Endothelial cell of umbilical vein (primary cell): ENCODE results near the gene TTLL5. TPM values are rescaled to one million over a fixed set of nuclear protein-coding genes. Genes with fewer than 3 reads are reported as not detected.

Experiments used
- BruUV-seq: library from RNA; stranded (reverse); fragments of 400-500 nt; replicated peaks from 2 replicates; lab custom pipeline; 2021; lab: Mats Ljungman, UMichigan
- CTCF ChIA-PET: fragments of 300-600, 350-600 bp; sonication (Branson Sonifier 250); formaldehyde crosslinking; loops from one replicate; lab custom pipeline; 2021; ENCODE audit warnings: antibody characterized with exemption, inconsistent platforms; lab: Charles Lee
- POLR2A ChIA-PET: fragments of 300-600, 350-600 bp; sonication (Branson Sonifier 250); formaldehyde crosslinking; loops from one replicate; lab custom pipeline; 2021; ENCODE audit warnings: antibody characterized with exemption, inconsistent platforms; lab: Charles Lee
- DNase-seq: peaks from one replicate; pipeline ENCODE4 v3.0.0-alpha.2; 2011; ENCODE audit warnings: low read depth, low spot score
- FAIRE-seq: peaks from 2 replicates; lab custom pipeline; 2011; peaks lifted over from hg19 to GRCh38; lab: Jason Lieb, UNC
- H2AFZ ChIP-seq: 2 replicates; pipeline ENCODE4 v1.6.0; 2012; ENCODE audit warnings: low read depth, low read length, control low read depth, inconsistent platforms
- H3K27ac ChIP-seq: 2 replicates; pipeline ENCODE4 v1.5.1; 2011; ENCODE audit warnings: low read depth, mild to moderate bottlenecking, control low read depth, low read length, moderate library complexity; ENCODE audit not compliant: insufficient read depth
- H3K27me3 ChIP-seq, 2 experiments: 2 replicates each; pipeline versions ENCODE4 v1.6.0 to v1.6.1; 2011; ENCODE audit warnings: low read length in 2 of 2, mixed read lengths in 1 of 2; ENCODE audit not compliant: control insufficient read depth in 2 of 2, insufficient read depth in 2 of 2
- H3K36me3 ChIP-seq, 2 experiments: 2 replicates in 1 of 2; 3 replicates in 1 of 2; pipeline ENCODE4 v1.5.1; 2011; ENCODE audit warnings: low read length in 2 of 2, mild to moderate bottlenecking in 1 of 2, moderate library complexity in 1 of 2; ENCODE audit not compliant: control insufficient read depth in 2 of 2, insufficient read depth in 2 of 2; ENCODE audit errors: extremely low read depth in 1 of 2
- H3K4me1 ChIP-seq: 3 replicates; pipeline ENCODE4 v1.5.1; 2011; ENCODE audit warnings: mild to moderate bottlenecking, low read length; ENCODE audit not compliant: control insufficient read depth, insufficient read depth; ENCODE audit errors: extremely low read depth
- H3K4me2 ChIP-seq: 2 replicates; pipeline ENCODE4 v1.6.1; 2011; ENCODE audit warnings: low read length, control low read depth, mixed read lengths; ENCODE audit not compliant: insufficient read depth
- H3K4me3 ChIP-seq, 3 experiments: fragments of 200-600 bp in 1 of 3; sonication (generic), shearing (Covaris generic) in 1 of 3; replicated peaks in 1 of 3; 2 replicates each; pipeline ENCODE4 v1.5.1; 2011 to 2016; ENCODE audit warnings: control low read depth in 3 of 3, low read length in 3 of 3, mild to moderate bottlenecking in 2 of 3, inconsistent platforms in 1 of 3, low read depth in 1 of 3, moderate library complexity in 1 of 3; ENCODE audit not compliant: insufficient read depth in 1 of 3
- H3K79me2 ChIP-seq: 2 replicates; pipeline ENCODE4 v1.6.0; 2012; ENCODE audit warnings: low read length, inconsistent platforms; ENCODE audit not compliant: control insufficient read depth, insufficient read depth
- H3K9ac ChIP-seq: replicated peaks from 2 replicates; pipeline ENCODE3; 2011; ENCODE audit warnings: low read length, control low read depth; ENCODE audit not compliant: insufficient read depth; ENCODE audit errors: extremely low read depth
- H3K9me1 ChIP-seq: replicated peaks from 3 replicates; pipeline ENCODE4 v1.6.0; 2011; ENCODE audit warnings: mild to moderate bottlenecking, low read length; ENCODE audit not compliant: control insufficient read depth, insufficient read depth; ENCODE audit errors: extremely low read depth
- H3K9me3 ChIP-seq: replicated peaks from 2 replicates; pipeline ENCODE4 v1.5.1; 2012; ENCODE audit warnings: low read length, inconsistent platforms; ENCODE audit not compliant: control insufficient read depth, insufficient read depth
- H4K20me1 ChIP-seq: replicated peaks from 2 replicates; pipeline ENCODE3; 2011; ENCODE audit warnings: mild to moderate bottlenecking, low read length; ENCODE audit not compliant: control insufficient read depth, insufficient read depth; ENCODE audit errors: extremely low read depth
- FOS ChIP-seq: IDR thresholded peaks from 2 replicates; pipeline ENCODE4 v1.6.1; 2011; ENCODE audit warnings: mild to moderate bottlenecking, low read length, moderate library complexity, borderline replicate concordance; ENCODE audit not compliant: insufficient read depth
- JUN ChIP-seq: IDR thresholded peaks from 2 replicates; pipeline ENCODE4 v1.6.1; 2011; ENCODE audit warnings: borderline replicate concordance, low read depth; ENCODE audit not compliant: insufficient read length, insufficient read depth
- MYC ChIP-seq: IDR thresholded peaks from one replicate; pipeline ENCODE4 v1.6.1; 2011; ENCODE audit warnings: mild to moderate bottlenecking, low read depth, low read length
- POLR2AphosphoS5 ChIP-seq: IDR thresholded peaks from 2 replicates; pipeline ENCODE4 v1.6.1; 2012; ENCODE audit warnings: low read depth, mild to moderate bottlenecking, control low read depth, low read length, moderate library complexity; ENCODE audit not compliant: insufficient read depth
- dilution Hi-C: fragments of 300-500 bp; cut with MboI; formaldehyde crosslinking; loops from one replicate; pipeline ENCODE4 v1.15.0; 2019; ENCODE audit warnings: low sequenced_read_pairs; ENCODE audit not compliant: extremely low pct_ligation_motif_present
- intact Hi-C: fragments of 100-400 bp; cut with micrococcal nuclease; formaldehyde crosslinking; loops from one replicate; pipeline ENCODE4 v1.10.0; 2022
- polyA plus RNA-seq, 4 experiments: library from polyadenylated mRNA; depleted of rRNA in 3 of 4; stranded (reverse) in 3 of 4; unstranded in 1 of 4; fragments of >200 nt; gene quantifications; 2 replicates each; pipeline versions ENCODE4 v1.2.1 to v1.2.3, GENCODE V29; 2011 to 2012; ENCODE audit warnings: missing spikeins in 1 of 4
- total RNA-seq: library from RNA; stranded (reverse); gene quantifications from 2 replicates; pipeline ENCODE4 v1.2.3, GENCODE V29; 2021
- TF ChIP-seq, protein P1 (sequence below), 2 donors: IDR thresholded peaks; 1 replicate in 1 of 2; 2 replicates in 1 of 2; pipeline ENCODE4 v1.5.1; 2011; ENCODE audit warnings: low read length in 2 of 2, mild to moderate bottlenecking in 2 of 2, moderate library complexity in 2 of 2, control low read depth in 1 of 2, inconsistent platforms in 1 of 2, low read depth in 1 of 2; ENCODE audit not compliant: insufficient read depth in 1 of 2; ENCODE audit errors: extremely low read depth in 1 of 2
- TF ChIP-seq, protein P2 (sequence below): IDR thresholded peaks from 2 replicates; pipeline ENCODE4 v1.6.1; 2011; ENCODE audit not compliant: insufficient read depth, insufficient read length

TTLL5 gene
- total and polyA plus RNA-seq, 2 donors (not counting 3 experiments of a cell fraction or from before 2014, with no cell fraction given) = 33.2 to 93.6 TPM

GRCh38 chr14:75837151-75837787 is 176.2 kb downstream of the TTLL5 start:
- no peaks in the 10 kb centered on the region for H3K9me1 ChIP-seq
- POLR2A ChIA-PET = no interaction called here
- dilution Hi-C loops = no loop called here

More at GRCh38 chr14:75837151-75837787, 176.2 kb downstream of the TTLL5 start:
- Histone ChIP-seq H3K27me3 (no peaks in the 10 kb centered on the region), H2AFZ (no peak overlapping the region), H3K36me3 (peaks cover 0 to 4% of the 10 kb centered on the region in 2 experiments), H3K79me2 (no peaks in the 10 kb centered on the region), H3K4me3 (no peak overlapping the region), H3K9ac (no peak overlapping the region), H3K4me2 (no peak overlapping the region), H3K9me3 (no peaks in the 10 kb centered on the region), H4K20me1 (no peaks in the 10 kb centered on the region), H3K4me1 (no peaks in the 10 kb centered on the region), H3K27ac (no peak overlapping the region)
- TF ChIP-seq FOS (no peak), MYC (no peak), JUN (no peak), POLR2AphosphoS5 (no peak)
- TF ChIP-seq, protein P1, sequence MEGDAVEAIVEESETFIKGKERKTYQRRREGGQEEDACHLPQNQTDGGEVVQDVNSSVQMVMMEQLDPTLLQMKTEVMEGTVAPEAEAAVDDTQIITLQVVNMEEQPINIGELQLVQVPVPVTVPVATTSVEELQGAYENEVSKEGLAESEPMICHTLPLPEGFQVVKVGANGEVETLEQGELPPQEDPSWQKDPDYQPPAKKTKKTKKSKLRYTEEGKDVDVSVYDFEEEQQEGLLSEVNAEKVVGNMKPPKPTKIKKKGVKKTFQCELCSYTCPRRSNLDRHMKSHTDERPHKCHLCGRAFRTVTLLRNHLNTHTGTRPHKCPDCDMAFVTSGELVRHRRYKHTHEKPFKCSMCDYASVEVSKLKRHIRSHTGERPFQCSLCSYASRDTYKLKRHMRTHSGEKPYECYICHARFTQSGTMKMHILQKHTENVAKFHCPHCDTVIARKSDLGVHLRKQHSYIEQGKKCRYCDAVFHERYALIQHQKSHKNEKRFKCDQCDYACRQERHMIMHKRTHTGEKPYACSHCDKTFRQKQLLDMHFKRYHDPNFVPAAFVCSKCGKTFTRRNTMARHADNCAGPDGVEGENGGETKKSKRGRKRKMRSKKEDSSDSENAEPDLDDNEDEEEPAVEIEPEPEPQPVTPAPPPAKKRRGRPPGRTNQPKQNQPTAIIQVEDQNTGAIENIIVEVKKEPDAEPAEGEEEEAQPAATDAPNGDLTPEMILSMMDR (IDR thresholded peaks at IDR 0.05; ENCODE audit: extremely low read depth in 1 of 2, insufficient read depth in 1 of 2, low read depth in 1 of 2, low read length in 2 of 2) = no peak
- TF ChIP-seq, protein P2, sequence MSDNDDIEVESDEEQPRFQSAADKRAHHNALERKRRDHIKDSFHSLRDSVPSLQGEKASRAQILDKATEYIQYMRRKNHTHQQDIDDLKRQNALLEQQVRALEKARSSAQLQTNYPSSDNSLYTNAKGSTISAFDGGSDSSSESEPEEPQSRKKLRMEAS = no peak
- intact Hi-C loops = no loop called here
- CTCF ChIA-PET = interaction anchor here (1.0 kb wide), 1 partner anchor 11 kb away, joined by 3 read pairs; no protein-coding TSS in a partner anchor
- no TSS peak for BruUV-seq
- no peak for FAIRE-seq
- DNase-seq = no peak
